HCT116 (cell line): Measurements from ENCODE around the gene LHX5. TPM values are rescaled to one million over a fixed set of nuclear protein-coding genes. Genes with fewer than 3 reads are reported as not detected.

Source experiments
- ATAC-seq: fragments of 200-7000 bp; cut with Tn5 transposase; 2 replicates; pipeline ENCODE4 v1.9.1; 2020; ENCODE audit warnings: mild to moderate bottlenecking, moderate library complexity
- BruUV-seq: library from RNA; stranded (reverse); fragments of 400-500 nt; replicated peaks from 2 replicates; lab custom pipeline; 2021; lab: Mats Ljungman, UMichigan
- CTCF ChIA-PET: fragments of 300-600 bp; sonication (Branson Sonifier 250); formaldehyde crosslinking; loops from one replicate; lab custom pipeline; 2021; ENCODE audit warnings: antibody characterized with exemption; lab: Charles Lee
- POLR2A ChIA-PET: fragments of 300-600, 350-600 bp; sonication (Branson Sonifier 250); formaldehyde crosslinking; loops from one replicate; lab custom pipeline; 2021; ENCODE audit warnings: antibody characterized with exemption; lab: Charles Lee
- RAD21 ChIA-PET, 2 experiments: fragments of 300-600 bp; sonication (Branson Sonifier 250); formaldehyde crosslinking; loops; one replicate each; lab custom pipeline; 2023; ENCODE audit warnings: low total read pairs in 2 of 2; ENCODE audit not compliant: uncharacterized antibody in 2 of 2, unreplicated experiment in 2 of 2, low non-redundant PET in 1 of 2; lab: Charles Lee
- DNase-seq: peaks from one replicate; pipeline ENCODE4 v3.0.0-alpha.2; 2010; ENCODE audit warnings: low read depth, low spot score
- H2AFZ ChIP-seq: fragments of 200-600 bp; shearing (Covaris generic), sonication (generic); 2 replicates; pipeline ENCODE4 v1.6.1; 2017; ENCODE audit warnings: low read depth, mixed run types, mixed read lengths, antibody characterized with exemption, low read length; ENCODE audit not compliant: poor library complexity, severe bottlenecking
- H3K27ac ChIP-seq: 2 replicates; pipeline ENCODE4 v1.5.1; 2012; ENCODE audit warnings: low read depth, low read length
- H3K27me3 ChIP-seq: fragments of 200-600 bp; sonication (generic); 2 replicates; pipeline ENCODE4 v1.6.1; 2016; ENCODE audit warnings: mixed run types, low read length, mixed read lengths; ENCODE audit not compliant: insufficient read depth
- H3K36me3 ChIP-seq, 2 experiments: fragments of 200-500 bp in 1 of 2; fragments of 200-600 bp in 1 of 2; sonication (Bioruptor generic) in 1 of 2; sonication (generic) in 1 of 2; 2 replicates each; pipeline versions ENCODE4 v1.5.1 to v1.6.1; 2014 to 2016; ENCODE audit warnings: low read length in 2 of 2, inconsistent platforms in 1 of 2, mixed read lengths in 1 of 2, mixed run types in 1 of 2; ENCODE audit not compliant: insufficient read depth in 2 of 2, control insufficient read depth in 1 of 2
- H3K4me1 ChIP-seq, 2 experiments: fragments of 200-600 bp in 1 of 2; sonication (generic) in 1 of 2; 2 replicates each; pipeline versions ENCODE4 v1.5.1 to v1.6.1; 2012 to 2017; ENCODE audit warnings: low read length in 2 of 2, inconsistent platforms in 1 of 2, mild to moderate bottlenecking in 1 of 2, mixed read lengths in 1 of 2, mixed run types in 1 of 2, moderate library complexity in 1 of 2; ENCODE audit not compliant: insufficient read depth in 2 of 2, control insufficient read depth in 1 of 2
- H3K4me2 ChIP-seq: fragments of 200-600 bp; sonication (generic); 2 replicates; pipeline ENCODE4 v1.6.1; 2017; ENCODE audit warnings: mixed run types, low read length, mixed read lengths
- H3K4me3 ChIP-seq, 2 experiments: fragments of 200-600 bp in 1 of 2; sonication (generic) in 1 of 2; replicated peaks in 1 of 2; 2 replicates each; pipeline ENCODE4 v1.5.1; 2011 to 2016; ENCODE audit warnings: low read length in 2 of 2, control low read depth in 1 of 2, low read depth in 1 of 2, mild to moderate bottlenecking in 1 of 2, mixed read lengths in 1 of 2, mixed run types in 1 of 2
- H3K79me2 ChIP-seq: fragments of 200-600 bp; sonication (generic); 2 replicates; pipeline ENCODE4 v1.6.1; 2017; ENCODE audit warnings: mild to moderate bottlenecking, mixed run types, low read length, moderate library complexity, mixed read lengths; ENCODE audit not compliant: insufficient read depth
- H3K9ac ChIP-seq: fragments of 200-600 bp; sonication (generic); 2 replicates; pipeline ENCODE4 v1.6.1; 2016; ENCODE audit warnings: low read length, mixed read lengths
- H3K9me2 ChIP-seq: fragments of 200-600 bp; sonication (generic), shearing (Covaris generic); 2 replicates; pipeline ENCODE4 v1.6.1; 2017; ENCODE audit warnings: mixed run types, mild to moderate bottlenecking, moderate library complexity; ENCODE audit not compliant: insufficient read depth
- H3K9me3 ChIP-seq, 2 experiments: fragments of 200-500 bp in 1 of 2; fragments of 200-600 bp in 1 of 2; sonication (Bioruptor generic) in 1 of 2; sonication (generic) in 1 of 2; 2 replicates each; pipeline ENCODE4 v1.6.1; 2014 to 2017; ENCODE audit warnings: low read length in 2 of 2, mixed read lengths in 2 of 2, inconsistent platforms in 1 of 2, low read depth in 1 of 2, mild to moderate bottlenecking in 1 of 2, mixed run types in 1 of 2, moderate library complexity in 1 of 2; ENCODE audit not compliant: control insufficient read depth in 1 of 2, insufficient read depth in 1 of 2
- H4K20me1 ChIP-seq: fragments of 200-600 bp; sonication (generic), shearing (Covaris generic); 2 replicates; pipeline ENCODE4 v1.6.1; 2017; ENCODE audit warnings: mixed run types, mild to moderate bottlenecking, moderate library complexity; ENCODE audit not compliant: insufficient read depth
- CEBPB ChIP-seq: IDR thresholded peaks from 2 replicates; pipeline ENCODE4 v1.6.1; 2012; ENCODE audit warnings: low read depth
- CTCF ChIP-seq, 3 experiments: fragments of 200-600 bp in 1 of 3; sonication (generic) in 1 of 3; IDR thresholded peaks in 2 of 3; conservative IDR thresholded peaks in 1 of 3; 2 replicates each; pipeline ENCODE4 v1.5.1; 2012 to 2017; ENCODE audit warnings: low read depth in 2 of 3, low read length in 2 of 3, antibody characterized with exemption in 1 of 3, borderline replicate concordance in 1 of 3, control low read depth in 1 of 3, mild to moderate bottlenecking in 1 of 3, mixed read lengths in 1 of 3, mixed run types in 1 of 3, moderate library complexity in 1 of 3; ENCODE audit not compliant: insufficient read depth in 1 of 3
- ELF1 ChIP-seq: IDR thresholded peaks from 2 replicates; pipeline ENCODE4 v1.6.1; 2012; ENCODE audit warnings: low read depth, borderline replicate concordance
- EZH2 ChIP-seq: fragments of 200-600 bp; sonication (generic); IDR thresholded peaks from 2 replicates; pipeline ENCODE4 v1.6.1; 2017; ENCODE audit warnings: antibody characterized with exemption, mixed run types
- FOSL1 ChIP-seq: IDR thresholded peaks from 2 replicates; pipeline ENCODE4 v1.6.1; 2012; ENCODE audit warnings: low read depth
- MAX ChIP-seq: IDR thresholded peaks from 2 replicates; pipeline ENCODE4 v1.6.1; 2012
- REST ChIP-seq: IDR thresholded peaks from 2 replicates; pipeline ENCODE4 v1.6.1; 2012; ENCODE audit warnings: low read depth
- SIN3A ChIP-seq: IDR thresholded peaks from 2 replicates; pipeline ENCODE4 v1.6.1; 2012; ENCODE audit warnings: low read depth
- SRF ChIP-seq: IDR thresholded peaks from 2 replicates; pipeline ENCODE4 v1.6.1; 2012; ENCODE audit warnings: low read depth
- TCF7L2 ChIP-seq: IDR thresholded peaks from 2 replicates; pipeline ENCODE4 v1.7.0; 2011; ENCODE audit warnings: borderline replicate concordance, inconsistent platforms; ENCODE audit not compliant: insufficient read depth, insufficient read length; ENCODE audit errors: extremely low read depth
- YY1 ChIP-seq: IDR thresholded peaks from 2 replicates; pipeline ENCODE4 v1.6.1; 2011; ENCODE audit warnings: low read length, low read depth, moderate library complexity, mild to moderate bottlenecking; ENCODE audit not compliant: insufficient replicate concordance; ENCODE audit errors: extremely low read depth
- ZNF274 ChIP-seq: fragments of 200-500 bp; sonication (Bioruptor generic); IDR thresholded peaks from 2 replicates; pipeline ENCODE4 v1.6.1; 2014; ENCODE audit warnings: mild to moderate bottlenecking, low read depth, low read length, inconsistent platforms
- intact Hi-C: fragments of 100-400 bp; cut with micrococcal nuclease; formaldehyde crosslinking; loops from 2 replicates; pipeline ENCODE4 v1.10.0; 2022
- total RNA-seq: library from RNA; stranded (reverse); gene quantifications from one replicate; pipeline ENCODE4 v1.2.1, GENCODE V29; 2021; ENCODE audit not compliant: unreplicated experiment
- TF ChIP-seq, protein P1 (sequence below): IDR thresholded peaks from 2 replicates; pipeline ENCODE4 v1.6.1; 2011; ENCODE audit warnings: mild to moderate bottlenecking, low read length, moderate library complexity; ENCODE audit not compliant: insufficient replicate concordance; ENCODE audit errors: extremely low read depth

The LHX5 gene
- total RNA-seq, 1 experiment from 2014 or later = 2.4 TPM

- TF ChIP-seq, protein P1, sequence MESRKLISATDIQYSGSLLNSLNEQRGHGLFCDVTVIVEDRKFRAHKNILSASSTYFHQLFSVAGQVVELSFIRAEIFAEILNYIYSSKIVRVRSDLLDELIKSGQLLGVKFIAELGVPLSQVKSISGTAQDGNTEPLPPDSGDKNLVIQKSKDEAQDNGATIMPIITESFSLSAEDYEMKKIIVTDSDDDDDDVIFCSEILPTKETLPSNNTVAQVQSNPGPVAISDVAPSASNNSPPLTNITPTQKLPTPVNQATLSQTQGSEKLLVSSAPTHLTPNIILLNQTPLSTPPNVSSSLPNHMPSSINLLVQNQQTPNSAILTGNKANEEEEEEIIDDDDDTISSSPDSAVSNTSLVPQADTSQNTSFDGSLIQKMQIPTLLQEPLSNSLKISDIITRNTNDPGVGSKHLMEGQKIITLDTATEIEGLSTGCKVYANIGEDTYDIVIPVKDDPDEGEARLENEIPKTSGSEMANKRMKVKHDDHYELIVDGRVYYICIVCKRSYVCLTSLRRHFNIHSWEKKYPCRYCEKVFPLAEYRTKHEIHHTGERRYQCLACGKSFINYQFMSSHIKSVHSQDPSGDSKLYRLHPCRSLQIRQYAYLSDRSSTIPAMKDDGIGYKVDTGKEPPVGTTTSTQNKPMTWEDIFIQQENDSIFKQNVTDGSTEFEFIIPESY = no peak
- TF ChIP-seq MAX (no peak), TCF7L2 (no peak), ELF1 (no peak)
These were observed 6.6 kb downstream of the LHX5 start (continued) for GRCh38 chr12:113464852-113465719.

GRCh38 chr12:113464452-113464775 is 7.3 kb downstream of the LHX5 start:
- 0 out of 2 replicates have a peak, but pooled peaks cover under 1% of the 10 kb centered on the region for H3K27me3 ChIP-seq
- H4K20me1 ChIP-seq = no peaks in the 10 kb centered on the region
- no peak overlapping the region for H3K27ac ChIP-seq
- no TSS peak for BruUV-seq
- ChIA-PET POLR2A (no interaction called here), RAD21 (no interaction called here), CTCF (no interaction called here)
- no peak overlapping the region for H2AFZ ChIP-seq
- no peaks in the 10 kb centered on the region for H3K9me2 ChIP-seq
- H3K4me2 ChIP-seq = no peak overlapping the region
- ATAC-seq (no peak), DNase-seq (no peak)
- H3K9ac ChIP-seq = no peak overlapping the region
- H3K9me3 ChIP-seq = no peaks in the 10 kb centered on the region
- H3K4me1 ChIP-seq = peaks cover 6 to 18% of the 10 kb centered on the region in 2 experiments; a peak in 3 of 4 replicates
- no peaks in the 10 kb centered on the region for H3K36me3 ChIP-seq
- H3K4me3 ChIP-seq = no peak overlapping the region
- no peaks in the 10 kb centered on the region for H3K79me2 ChIP-seq
- intact Hi-C loops = no loop called here
- TF ChIP-seq REST (no peak), EZH2 (no peak), ZNF274 (no peak), CEBPB (no peak), SIN3A (no peak), YY1 (no peak), FOSL1 (no peak), MAX (no peak), CTCF (IDR thresholded peaks at IDR 0.05 in 2 of 3, conservative IDR thresholded peaks at IDR 0.05 in 1 of 3; ENCODE audit: borderline replicate concordance in 1 of 3, insufficient read depth in 1 of 3, low read depth in 2 of 3, low read length in 2 of 3) (no peak), SRF (no peak)
